ENCODE measurements around the gene ITM2B.

DNA sequence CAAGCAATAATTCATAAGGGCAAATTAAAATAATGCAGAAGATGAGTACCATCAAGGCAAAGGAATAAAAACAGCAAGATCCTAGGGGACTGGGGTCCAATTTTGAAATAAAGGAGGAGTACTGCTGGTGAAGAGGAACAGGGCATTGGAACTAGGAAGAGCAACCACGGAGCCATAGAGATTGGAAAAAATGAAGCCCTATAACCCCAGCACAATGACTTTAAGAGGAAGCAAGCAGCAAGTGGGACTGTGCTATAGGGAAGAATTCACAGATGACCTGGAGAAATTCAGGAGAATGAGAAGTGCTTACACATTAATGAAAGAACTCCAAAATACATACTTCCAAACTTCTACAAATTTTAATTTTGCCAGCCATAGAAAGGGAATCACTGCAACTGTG is 44.9 kb upstream of the ITM2B start:
- TF ChIP-seq CTCF (IDR thresholded peaks at IDR 0.05 in 2 of 3, conservative IDR thresholded peaks at IDR 0.05 in 1 of 3; ENCODE audit: control insufficient read depth in 2 of 3, extremely low read depth in 1 of 3, insufficient read depth in 1 of 3, low read depth in 3 of 3, low read length in 3 of 3) (no peak), ZNF207 (IDR thresholded peaks at IDR 0.05; ENCODE audit: borderline replicate concordance) (no peak), POLR2A (IDR thresholded peaks at IDR 0.05; ENCODE audit: low read depth, low read length) (no peak), JUND (IDR thresholded peaks at IDR 0.05; ENCODE audit: low read depth, low read length) (no peak), SP1 (IDR thresholded peaks at IDR 0.05; ENCODE audit: low read depth, low read length) (no peak), EGR1 (IDR thresholded peaks at IDR 0.05; ENCODE audit: borderline replicate concordance in 1 of 2, low read depth in 2 of 2, low read length in 2 of 2) (no peak)
- TF ChIP-seq, protein P1, sequence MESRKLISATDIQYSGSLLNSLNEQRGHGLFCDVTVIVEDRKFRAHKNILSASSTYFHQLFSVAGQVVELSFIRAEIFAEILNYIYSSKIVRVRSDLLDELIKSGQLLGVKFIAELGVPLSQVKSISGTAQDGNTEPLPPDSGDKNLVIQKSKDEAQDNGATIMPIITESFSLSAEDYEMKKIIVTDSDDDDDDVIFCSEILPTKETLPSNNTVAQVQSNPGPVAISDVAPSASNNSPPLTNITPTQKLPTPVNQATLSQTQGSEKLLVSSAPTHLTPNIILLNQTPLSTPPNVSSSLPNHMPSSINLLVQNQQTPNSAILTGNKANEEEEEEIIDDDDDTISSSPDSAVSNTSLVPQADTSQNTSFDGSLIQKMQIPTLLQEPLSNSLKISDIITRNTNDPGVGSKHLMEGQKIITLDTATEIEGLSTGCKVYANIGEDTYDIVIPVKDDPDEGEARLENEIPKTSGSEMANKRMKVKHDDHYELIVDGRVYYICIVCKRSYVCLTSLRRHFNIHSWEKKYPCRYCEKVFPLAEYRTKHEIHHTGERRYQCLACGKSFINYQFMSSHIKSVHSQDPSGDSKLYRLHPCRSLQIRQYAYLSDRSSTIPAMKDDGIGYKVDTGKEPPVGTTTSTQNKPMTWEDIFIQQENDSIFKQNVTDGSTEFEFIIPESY (IDR thresholded peaks at IDR 0.05) = no peak

Measured in GM12878 (cell line).